ENCODE data around the gene IGFALS. TPM values are rescaled to one million over a fixed set of nuclear protein-coding genes. Genes with fewer than 3 reads are reported as not detected.

The IGFALS gene
- total and polyA plus RNA-seq, 2 of the 4 experiments (the other 2 are of a cell fraction), result not detected

- no peaks in the 10 kb centered on the region for H4K20me1 ChIP-seq (ENCODE audit: insufficient read depth, low read length)
- no peak overlapping the region for H4K91ac ChIP-seq (ENCODE audit: insufficient read depth, low read depth, low read length)
- H3K4ac ChIP-seq (ENCODE audit: low read depth, low read length), result no peak overlapping the region
- H2AK5ac ChIP-seq (ENCODE audit: low read depth, low read length), result no peak overlapping the region
- no TSS peak for BruUV-seq (replicated peaks)
- H3K4me3 ChIP-seq (ENCODE audit: insufficient read depth, low read depth, low read length), result no peak overlapping the region
- H2BK5ac ChIP-seq (ENCODE audit: low read depth, low read length, poor library complexity, severe bottlenecking), result no peak overlapping the region
- H3K9ac ChIP-seq (ENCODE audit: low read depth, low read length), result no peak overlapping the region
- H3K18ac ChIP-seq (ENCODE audit: low read depth, low read length), result no peak overlapping the region
- CTCF ChIA-PET, result no interaction called here
- no peak for ATAC-seq (ENCODE audit: low read depth)
- H2AK9ac ChIP-seq (replicated peaks; ENCODE audit: low read depth, low read length, poor library complexity), result peak overlapping the region; percentile 20
- POLR2A ChIA-PET (ENCODE audit: unreplicated experiment), result no interaction called here
- no peak overlapping the region for H4K5ac ChIP-seq (ENCODE audit: low read depth, low read length)
- no peak overlapping the region for H2BK20ac ChIP-seq (ENCODE audit: low read depth, low read length)
- no peak overlapping the region for H2AFZ ChIP-seq (replicated peaks; ENCODE audit: low read length, poor library complexity)
- dilution Hi-C loops (cut with HindIII; ENCODE audit: low sequenced_read_pairs, unreplicated experiment), result no loop called here
- WGBS, 2 experiments (ENCODE audit: extremely low coverage in 2 of 2, insufficient read length in 1 of 2), result 84% methylated on average over 3 of the region's 9 CpGs; no CpG with 5 or more reads in 1 of the 2 experiments
- H2BK15ac ChIP-seq (ENCODE audit: low read depth, low read length), result no peak overlapping the region
- no peak overlapping the region for H3K23ac ChIP-seq (ENCODE audit: low read depth, low read length)
- no peaks in the 10 kb centered on the region for H3K9me3 ChIP-seq (ENCODE audit: control insufficient read depth, insufficient read depth, low read length)
- H3K56ac ChIP-seq (ENCODE audit: extremely low read depth, insufficient read depth, low read length), result no peak overlapping the region
- H2BK120ac ChIP-seq (ENCODE audit: low read depth, low read length), result no peak overlapping the region
- H3K36me3 ChIP-seq (ENCODE audit: control insufficient read depth, insufficient read depth, low read length), result peaks cover 18% of the 10 kb centered on the region
- H3K14ac ChIP-seq (replicated peaks; ENCODE audit: low read depth, low read length), result no peak overlapping the region
- H3K79me1 ChIP-seq (ENCODE audit: low read depth in 1 of 2, low read length in 2 of 2), result no peaks in the 10 kb centered on the region
- H3K27me3 ChIP-seq (ENCODE audit: control insufficient read depth, insufficient read depth, low read length), result no peaks in the 10 kb centered on the region
- intact Hi-C loops (cut with micrococcal nuclease), result no loop called here
- no peak overlapping the region for H4K8ac ChIP-seq (ENCODE audit: low read depth in 2 of 2, low read length in 2 of 2)
- no peak for DNase-seq
- H3K4me1 ChIP-seq (ENCODE audit: control insufficient read depth, insufficient read depth, low read length), result peaks cover 4% of the 10 kb centered on the region; the same call in 1 of the 2 replicates
- peaks cover 2% of the 10 kb centered on the region; the same call in 1 of the 2 replicates for H3K9me1 ChIP-seq (ENCODE audit: insufficient read depth, low read length)
- TF ChIP-seq RCOR1 (IDR thresholded peaks at IDR 0.05; ENCODE audit: insufficient replicate concordance, low read length), result no peak
- TF ChIP-seq SMC3 (IDR thresholded peaks at IDR 0.05; ENCODE audit: low read depth, low read length), result no peak
- no peak for TF ChIP-seq RFX5 (IDR thresholded peaks at IDR 0.05; ENCODE audit: low read depth, low read length)
- no peak for TF ChIP-seq FOS (IDR thresholded peaks at IDR 0.05; ENCODE audit: low read depth, low read length)
- TF ChIP-seq ELK1 (IDR thresholded peaks at IDR 0.05; ENCODE audit: borderline replicate concordance, low read depth, low read length), result no peak
- TF ChIP-seq NFE2L2 (IDR thresholded peaks at IDR 0.05; ENCODE audit: low read depth, low read length), result no peak
- TF ChIP-seq BHLHE40 (IDR thresholded peaks at IDR 0.05; ENCODE audit: low read depth, low read length), result no peak
- no peak for TF ChIP-seq CHD1 (IDR thresholded peaks at IDR 0.05; ENCODE audit: low read depth, low read length)
- no peak for TF ChIP-seq CEBPB (IDR thresholded peaks at IDR 0.05; ENCODE audit: low read depth, low read length)
- no peak for TF ChIP-seq CTCF (conservative IDR thresholded peaks at IDR 0.05; ENCODE audit: low read depth, low read length)
- no peak for TF ChIP-seq RAD21 (IDR thresholded peaks at IDR 0.05; ENCODE audit: low read length)
- TF ChIP-seq MAZ (IDR thresholded peaks at IDR 0.05; ENCODE audit: borderline replicate concordance, low read depth, low read length), result no peak
- no peak overlapping the region for H3K4me2 ChIP-seq (ENCODE audit: low read depth, low read length)
- H3K27ac ChIP-seq (ENCODE audit: insufficient read depth, low read length), result no peak overlapping the region
- in situ Hi-C loops (cut with MboI; ENCODE audit: low sequenced_read_pairs), result no loop called here
Observed at GRCh38 chr16:1817276-1817589, 23.7 kb upstream of the IGFALS start.
